Testis (tissue), 2 donors: Measurements from ENCODE around the gene GRIP1.

Experiments used
- POLR2A ChIP-seq: fragments of 450-650 bp; IDR thresholded peaks from one replicate; pipeline ENCODE4 v1.6.1; 2017; ENCODE audit warnings: antibody characterized with exemption, mild to moderate bottlenecking, moderate library complexity
- TF ChIP-seq, protein P1 (sequence below), 3 experiments: fragments of 450-650 bp in 2 of 3; fragments of 200-600 bp in 1 of 3; sonication (generic) in 1 of 3; IDR thresholded peaks; one replicate each; pipeline ENCODE4 v1.5.1; 2016 to 2019; ENCODE audit warnings: antibody characterized with exemption in 3 of 3, mild to moderate bottlenecking in 2 of 3, moderate library complexity in 1 of 3

DNA sequence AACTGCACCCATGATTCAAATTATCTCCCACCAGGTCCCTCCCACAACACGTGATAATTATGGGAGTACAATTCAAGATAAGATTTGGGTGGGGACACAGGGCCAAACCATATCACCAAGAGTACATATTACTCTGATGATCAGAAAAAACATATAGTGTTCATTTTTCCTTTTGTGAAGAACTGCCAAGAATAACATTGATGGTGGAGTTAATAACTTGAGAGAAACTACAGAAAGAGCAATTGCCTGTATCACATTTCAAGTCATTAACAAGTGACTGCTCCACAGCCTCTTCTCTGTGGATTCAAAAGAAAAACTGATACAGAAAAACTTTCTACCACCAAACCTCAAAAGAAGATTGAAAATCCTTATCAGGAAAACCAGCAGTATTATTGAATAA is 34.7 kb downstream of the GRIP1 start:
- TF ChIP-seq, protein P1, sequence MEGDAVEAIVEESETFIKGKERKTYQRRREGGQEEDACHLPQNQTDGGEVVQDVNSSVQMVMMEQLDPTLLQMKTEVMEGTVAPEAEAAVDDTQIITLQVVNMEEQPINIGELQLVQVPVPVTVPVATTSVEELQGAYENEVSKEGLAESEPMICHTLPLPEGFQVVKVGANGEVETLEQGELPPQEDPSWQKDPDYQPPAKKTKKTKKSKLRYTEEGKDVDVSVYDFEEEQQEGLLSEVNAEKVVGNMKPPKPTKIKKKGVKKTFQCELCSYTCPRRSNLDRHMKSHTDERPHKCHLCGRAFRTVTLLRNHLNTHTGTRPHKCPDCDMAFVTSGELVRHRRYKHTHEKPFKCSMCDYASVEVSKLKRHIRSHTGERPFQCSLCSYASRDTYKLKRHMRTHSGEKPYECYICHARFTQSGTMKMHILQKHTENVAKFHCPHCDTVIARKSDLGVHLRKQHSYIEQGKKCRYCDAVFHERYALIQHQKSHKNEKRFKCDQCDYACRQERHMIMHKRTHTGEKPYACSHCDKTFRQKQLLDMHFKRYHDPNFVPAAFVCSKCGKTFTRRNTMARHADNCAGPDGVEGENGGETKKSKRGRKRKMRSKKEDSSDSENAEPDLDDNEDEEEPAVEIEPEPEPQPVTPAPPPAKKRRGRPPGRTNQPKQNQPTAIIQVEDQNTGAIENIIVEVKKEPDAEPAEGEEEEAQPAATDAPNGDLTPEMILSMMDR (IDR thresholded peaks at IDR 0.05), result no peak
- no peak for TF ChIP-seq POLR2A
